HAP-1 (cell line): ENCODE results near the gene SPN.
"Not testable (repeated sequence)": the region's sequence is repeated elsewhere in the genome, so short reads cannot be mapped to it uniquely, and the experiment has no call there.

Experiments used
- DNase-seq, 2 experiments: peaks; one replicate each; pipeline ENCODE4 v3.0.0-alpha.2; 2016 to 2020; ENCODE audit warnings: low spot score in 2 of 2
- H3K27me3 ChIP-seq: fragments of 250-450 bp; sonication (Bioruptor Pico); 2 replicates; pipeline ENCODE4 v1.5.1; 2020; ENCODE audit warnings: low read depth, mild to moderate bottlenecking, moderate library complexity
- H3K36me3 ChIP-seq: fragments of 250-450 bp; sonication (Bioruptor Pico); replicated peaks from 2 replicates; pipeline ENCODE4 v1.5.1; 2020; ENCODE audit warnings: mild to moderate bottlenecking
- H3K4me1 ChIP-seq: fragments of 250-450 bp; sonication (Bioruptor Pico); 2 replicates; pipeline ENCODE4 v1.5.1; 2020; ENCODE audit warnings: mild to moderate bottlenecking
- H3K4me3 ChIP-seq: fragments of 250-450 bp; sonication (Bioruptor Pico); 2 replicates; pipeline ENCODE4 v1.5.1; 2020; ENCODE audit warnings: mild to moderate bottlenecking, moderate library complexity
- H3K9me3 ChIP-seq: fragments of 250-450 bp; sonication (Bioruptor Pico); 2 replicates; pipeline ENCODE4 v1.5.1; 2020; ENCODE audit warnings: mild to moderate bottlenecking, moderate library complexity
- in situ Hi-C: fragments of 300-500 bp; cut with MboI; formaldehyde crosslinking; loops from 3 replicates; pipeline ENCODE4 v1.14.3; 2020; ENCODE audit warnings: low sequenced_read_pairs, inconsistent platforms, mixed read lengths

Gene SPN

GRCh38 chr16:29695675-29696074 lies 32.6 kb downstream of the SPN start:
- not testable (repeated sequence) for H3K36me3 ChIP-seq, H3K4me3 ChIP-seq, DNase-seq, H3K27me3 ChIP-seq, H3K4me1 ChIP-seq, H3K9me3 ChIP-seq
- in situ Hi-C loops = loop anchor here (10.0 kb wide), 1 partner anchor 329 kb away; the partner anchor contains the start of gene C16orf92

GRCh38 chr16:29696881-29697331 lies 33.9 kb downstream of the SPN start:
- no peak overlapping the region for H3K4me3 ChIP-seq
- no peak for DNase-seq
- H3K27me3 ChIP-seq = no peaks in the 10 kb centered on the region
- in situ Hi-C loops = loop anchor here (10.0 kb wide), 1 partner anchor 328 kb away; the partner anchor contains the start of gene C16orf92
- no peaks in the 10 kb centered on the region for H3K4me1 ChIP-seq
- no peaks in the 10 kb centered on the region for H3K36me3 ChIP-seq
- H3K9me3 ChIP-seq = no peaks in the 10 kb centered on the region; the same call in 1 of the 2 replicates

- Histone ChIP-seq H3K27me3 (no peaks in the 10 kb centered on the region), H3K36me3 (no peaks in the 10 kb centered on the region), H3K4me1 (peaks cover 3% of the 10 kb centered on the region; the same call in 1 of the 2 replicates), H3K9me3 (no peaks in the 10 kb centered on the region; the same call in 1 of the 2 replicates), H3K4me3 (no peak overlapping the region)
- DNase-seq = no peak
- in situ Hi-C loops = loop anchor here (10.0 kb wide), 1 partner anchor 327 kb away; the partner anchor contains the start of gene C16orf92
These were observed 34.3 kb downstream of the SPN start for GRCh38 chr16:29697391-29697790.

- in situ Hi-C loops = loop anchor here (10.0 kb wide), 1 partner anchor 327 kb away; the partner anchor contains the start of gene C16orf92
- H3K27me3 ChIP-seq = no peaks in the 10 kb centered on the region
These were observed 35.0 kb downstream of the SPN start for GRCh38 chr16:29698042-29698441.

GRCh38 chr16:29698484-29699323 lies 35.7 kb downstream of the SPN start:
- Histone ChIP-seq H3K4me3 (no peak overlapping the region), H3K36me3 (no peaks in the 10 kb centered on the region), H3K9me3 (no peaks in the 10 kb centered on the region; the same call in 1 of the 2 replicates), H3K4me1 (peaks cover 3% of the 10 kb centered on the region; the same call in 1 of the 2 replicates), H3K27me3 (no peaks in the 10 kb centered on the region)
- in situ Hi-C loops = loop anchor here (10.0 kb wide), 1 partner anchor 326 kb away; the partner anchor contains the start of gene C16orf92
- no peak for DNase-seq

More at GRCh38 chr16:29698042-29698441, 35.0 kb downstream of the SPN start:
- peaks cover 3% of the 10 kb centered on the region; the same call in 1 of the 2 replicates for H3K4me1 ChIP-seq
- no peak for DNase-seq
- H3K36me3 ChIP-seq = no peaks in the 10 kb centered on the region
- no peaks in the 10 kb centered on the region; the same call in 1 of the 2 replicates for H3K9me3 ChIP-seq
- H3K4me3 ChIP-seq = no peak overlapping the region

GRCh38 chr16:29699324-29700219 lies 36.5 kb downstream of the SPN start:
- no peak overlapping the region for H3K4me3 ChIP-seq
- no peaks in the 10 kb centered on the region for H3K36me3 ChIP-seq
- peaks cover 3% of the 10 kb centered on the region; the same call in 1 of the 2 replicates for H3K4me1 ChIP-seq
- in situ Hi-C loops = loop anchor here (10.0 kb wide), 1 partner anchor 325 kb away; the partner anchor contains the start of gene C16orf92
- DNase-seq = no peak
- no peaks in the 10 kb centered on the region; the same call in 1 of the 2 replicates for H3K9me3 ChIP-seq
- H3K27me3 ChIP-seq = no peaks in the 10 kb centered on the region

- no peaks in the 10 kb centered on the region for H3K27me3 ChIP-seq
- H3K9me3 ChIP-seq = no peaks in the 10 kb centered on the region; the same call in 1 of the 2 replicates
- H3K36me3 ChIP-seq = no peaks in the 10 kb centered on the region
- in situ Hi-C loops = no loop called here
- no peak overlapping the region for H3K4me3 ChIP-seq
- H3K4me1 ChIP-seq = peaks cover 3% of the 10 kb centered on the region; the same call in 1 of the 2 replicates
- DNase-seq = peak; percentile 83 to 84
These were observed 37.4 kb downstream of the SPN start for GRCh38 chr16:29700253-29700987.

GRCh38 chr16:29701214-29701555 lies 38.1 kb downstream of the SPN start:
- Histone ChIP-seq H3K27me3 (no peaks in the 10 kb centered on the region), H3K9me3 (no peaks in the 10 kb centered on the region; the same call in 1 of the 2 replicates), H3K4me1 (peaks cover 3% of the 10 kb centered on the region; the same call in 1 of the 2 replicates), H3K4me3 (no peak overlapping the region), H3K36me3 (no peaks in the 10 kb centered on the region)
- no peak for DNase-seq
- in situ Hi-C loops = no loop called here

- Histone ChIP-seq H3K9me3 (no peaks in the 10 kb centered on the region; the same call in 1 of the 2 replicates), H3K36me3 (no peaks in the 10 kb centered on the region), H3K27me3 (no peaks in the 10 kb centered on the region), H3K4me3 (no peak overlapping the region), H3K4me1 (peaks cover 3% of the 10 kb centered on the region; the same call in 1 of the 2 replicates)
- DNase-seq = no peak
- in situ Hi-C loops = no loop called here
These were observed 39.2 kb downstream of the SPN start for GRCh38 chr16:29702269-29702668.

- H3K36me3 ChIP-seq = no peaks in the 10 kb centered on the region
- DNase-seq = no peak
- no peak overlapping the region for H3K4me3 ChIP-seq
- H3K27me3 ChIP-seq = no peaks in the 10 kb centered on the region
- peaks cover 3% of the 10 kb centered on the region; the same call in 1 of the 2 replicates for H3K4me1 ChIP-seq
- in situ Hi-C loops = no loop called here
- H3K9me3 ChIP-seq = peaks cover 3% of the 10 kb centered on the region; the same call in 1 of the 2 replicates
These were observed 42.0 kb downstream of the SPN start for GRCh38 chr16:29705030-29705429.

- H3K4me3 ChIP-seq, H3K4me1 ChIP-seq, H3K27me3 ChIP-seq, H3K36me3 ChIP-seq, in situ Hi-C loops, H3K9me3 ChIP-seq, DNase-seq: not testable (repeated sequence)
These were observed 44.1 kb downstream of the SPN start for GRCh38 chr16:29707160-29707559.

- H3K9me3 ChIP-seq = peaks cover 3% of the 10 kb centered on the region; the same call in 1 of the 2 replicates
- H3K27me3 ChIP-seq = no peaks in the 10 kb centered on the region
- in situ Hi-C loops = no loop called here
- H3K4me3 ChIP-seq = no peak overlapping the region
- no peaks in the 10 kb centered on the region for H3K36me3 ChIP-seq
- peaks cover 3% of the 10 kb centered on the region for H3K4me1 ChIP-seq
- no peak for DNase-seq
These were observed 46.0 kb downstream of the SPN start for GRCh38 chr16:29708917-29709600.
